Loucy (cell line): Measurements from ENCODE around the gene GNB3.
"Not testable (repeated sequence)": the region's sequence is repeated elsewhere in the genome, so short reads cannot be mapped to it uniquely, and the experiment has no call there.

Source experiments
- H2AFZ ChIP-seq: fragments of 200-600 bp; sonication (generic); 2 replicates; pipeline ENCODE4 v1.6.0; 2016; ENCODE audit warnings: antibody characterized with exemption, mild to moderate bottlenecking, low read length, moderate library complexity
- H3F3A ChIP-seq: fragments of 200-600 bp; 2 replicates; pipeline ENCODE4 v1.6.0; 2016; ENCODE audit warnings: antibody characterized with exemption, low read depth, mild to moderate bottlenecking
- H3K27me3 ChIP-seq: fragments of 200-600 bp; sonication (generic); 2 replicates; pipeline ENCODE4 v1.6.1; 2014; ENCODE audit warnings: low read length, mild to moderate bottlenecking; ENCODE audit not compliant: insufficient read depth, poor library complexity, severe bottlenecking
- H3K36me3 ChIP-seq: fragments of 200-600 bp; sonication (generic); 2 replicates; pipeline ENCODE4 v1.6.1; 2016; ENCODE audit warnings: low read length; ENCODE audit not compliant: insufficient read depth
- H3K4me1 ChIP-seq: fragments of 200-600 bp; sonication (generic); 2 replicates; pipeline ENCODE4 v1.5.1; 2014; ENCODE audit warnings: low read length, mild to moderate bottlenecking; ENCODE audit not compliant: insufficient read depth, poor library complexity, severe bottlenecking
- H3K4me2 ChIP-seq: fragments of 200-600 bp; sonication (generic); 2 replicates; pipeline ENCODE4 v1.6.0; 2014; ENCODE audit warnings: antibody characterized with exemption, low read length, low read depth, mild to moderate bottlenecking; ENCODE audit not compliant: poor library complexity, severe bottlenecking
- H3K4me3 ChIP-seq: fragments of 200-600 bp; sonication (generic); 2 replicates; pipeline ENCODE4 v1.5.1; 2014; ENCODE audit warnings: low read length, mild to moderate bottlenecking, mixed read lengths; ENCODE audit not compliant: poor library complexity, severe bottlenecking
- H3K79me2 ChIP-seq: fragments of 200-600 bp; sonication (generic); 2 replicates; pipeline ENCODE4 v1.6.1; 2014; ENCODE audit warnings: low read length; ENCODE audit not compliant: insufficient read depth
- H3K9ac ChIP-seq: fragments of 200-600 bp; sonication (generic); 2 replicates; pipeline ENCODE4 v1.6.0; 2014; ENCODE audit warnings: mild to moderate bottlenecking, low read depth, low read length, moderate library complexity; ENCODE audit not compliant: poor library complexity, severe bottlenecking
- H3K9me2 ChIP-seq: fragments of 200-600 bp; sonication (generic); replicated peaks from 2 replicates; pipeline ENCODE4 v1.6.1; 2016; ENCODE audit warnings: low read depth, low read length, mixed read lengths
- H3K9me3 ChIP-seq: fragments of 200-600 bp; sonication (generic); 2 replicates; pipeline ENCODE4 v1.6.1; 2014; ENCODE audit warnings: mild to moderate bottlenecking, antibody characterized with exemption, low read length, low read depth; ENCODE audit not compliant: insufficient read depth
- H4K20me1 ChIP-seq: fragments of 200-600 bp; sonication (generic); 2 replicates; pipeline ENCODE4 v1.6.0; 2014; ENCODE audit warnings: antibody characterized with exemption, low read length, mild to moderate bottlenecking; ENCODE audit not compliant: insufficient read depth, poor library complexity, severe bottlenecking
- EZH2phosphoT487 ChIP-seq: fragments of 200-600 bp; IDR thresholded peaks from 2 replicates; pipeline ENCODE4 v1.6.1; 2018; ENCODE audit warnings: antibody characterized with exemption, mild to moderate bottlenecking, moderate library complexity, borderline replicate concordance
- TF ChIP-seq, protein P1 (sequence below): fragments of 200-600 bp; sonication (generic); conservative IDR thresholded peaks from 2 replicates; pipeline ENCODE4 v1.5.1; 2014; ENCODE audit warnings: mild to moderate bottlenecking, antibody characterized with exemption, low read length

Gene GNB3

GRCh38 chr12:6890789-6891645 lies 50.3 kb downstream of the GNB3 start:
- Histone ChIP-seq H3K27me3 (no peaks in the 10 kb centered on the region), H3K9ac (peak overlapping the region; percentile 97), H3K9me2 (no peaks in the 10 kb centered on the region), H3K4me3 (peak overlapping the region; percentile 86), H3K4me2 (peak overlapping the region; percentile 95), H3K79me2 (peaks cover 10% of the 10 kb centered on the region; the same call in 1 of the 2 replicates), H3K4me1 (peaks cover 20% of the 10 kb centered on the region), H3K9me3 (no peaks in the 10 kb centered on the region), H4K20me1 (no peaks in the 10 kb centered on the region), H3K36me3 (no peaks in the 10 kb centered on the region), H3F3A (0 out of 2 replicates have a peak, but pooled peaks cover 2% of the 10 kb centered on the region), H2AFZ (peak overlapping the region; percentile 92)
- TF ChIP-seq EZH2phosphoT487: no peak
- TF ChIP-seq, protein P1, sequence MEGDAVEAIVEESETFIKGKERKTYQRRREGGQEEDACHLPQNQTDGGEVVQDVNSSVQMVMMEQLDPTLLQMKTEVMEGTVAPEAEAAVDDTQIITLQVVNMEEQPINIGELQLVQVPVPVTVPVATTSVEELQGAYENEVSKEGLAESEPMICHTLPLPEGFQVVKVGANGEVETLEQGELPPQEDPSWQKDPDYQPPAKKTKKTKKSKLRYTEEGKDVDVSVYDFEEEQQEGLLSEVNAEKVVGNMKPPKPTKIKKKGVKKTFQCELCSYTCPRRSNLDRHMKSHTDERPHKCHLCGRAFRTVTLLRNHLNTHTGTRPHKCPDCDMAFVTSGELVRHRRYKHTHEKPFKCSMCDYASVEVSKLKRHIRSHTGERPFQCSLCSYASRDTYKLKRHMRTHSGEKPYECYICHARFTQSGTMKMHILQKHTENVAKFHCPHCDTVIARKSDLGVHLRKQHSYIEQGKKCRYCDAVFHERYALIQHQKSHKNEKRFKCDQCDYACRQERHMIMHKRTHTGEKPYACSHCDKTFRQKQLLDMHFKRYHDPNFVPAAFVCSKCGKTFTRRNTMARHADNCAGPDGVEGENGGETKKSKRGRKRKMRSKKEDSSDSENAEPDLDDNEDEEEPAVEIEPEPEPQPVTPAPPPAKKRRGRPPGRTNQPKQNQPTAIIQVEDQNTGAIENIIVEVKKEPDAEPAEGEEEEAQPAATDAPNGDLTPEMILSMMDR: peak; percentile 71

DNA sequence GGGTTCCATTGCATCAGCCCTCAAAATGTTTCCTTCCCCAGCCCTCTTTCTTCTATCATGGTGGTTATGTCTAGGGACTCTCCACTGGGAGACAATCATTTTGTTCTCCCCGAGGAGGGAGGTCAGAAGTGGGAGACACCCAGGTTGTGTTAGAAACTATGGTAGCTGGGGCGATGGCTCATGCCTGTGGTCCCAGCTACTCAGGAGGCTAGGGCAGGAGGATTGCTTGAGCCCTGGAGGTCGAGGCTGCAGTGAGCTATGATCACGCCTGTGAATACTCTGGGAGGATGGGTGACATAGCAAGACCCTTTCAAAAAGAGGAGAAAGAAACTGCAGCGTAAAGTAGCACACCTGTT lies 50.9 kb downstream of the GNB3 start:
- Histone ChIP-seq H3K79me2 (peaks cover 10% of the 10 kb centered on the region; the same call in 1 of the 2 replicates), H3K4me3 (peak overlapping the region; percentile 86), H3K4me1 (peaks cover 20% of the 10 kb centered on the region), H2AFZ (peak overlapping the region; percentile 92), H3K9ac (peak overlapping the region; percentile 97), H3K9me2 (no peaks in the 10 kb centered on the region), H3K27me3 (no peaks in the 10 kb centered on the region), H3K9me3 (no peaks in the 10 kb centered on the region), H3K4me2 (peak overlapping the region; percentile 95), H4K20me1 (no peaks in the 10 kb centered on the region), H3K36me3 (no peaks in the 10 kb centered on the region), H3F3A (0 out of 2 replicates have a peak, but pooled peaks cover 2% of the 10 kb centered on the region)
- TF ChIP-seq, protein P1: no peak
- TF ChIP-seq EZH2phosphoT487: no peak

GRCh38 chr12:6892683-6893082 lies 52.0 kb downstream of the GNB3 start:
- H3K36me3 ChIP-seq, H3F3A ChIP-seq, H3K9me3 ChIP-seq, H2AFZ ChIP-seq, H3K9me2 ChIP-seq, H3K27me3 ChIP-seq, H4K20me1 ChIP-seq: not testable (repeated sequence)
- Histone ChIP-seq H3K4me1 (peaks cover 20% of the 10 kb centered on the region), H3K9ac (peak overlapping the region; percentile 97), H3K4me3 (peak overlapping the region; percentile 86), H3K4me2 (peak overlapping the region; percentile 95), H3K79me2 (peaks cover 10% of the 10 kb centered on the region; the same call in 1 of the 2 replicates)
